Measurements from ENCODE around the gene PPP1R2C. TPM values are rescaled to one million over a fixed set of nuclear protein-coding genes. Genes with fewer than 3 reads are reported as not detected.

The PPP1R2C gene
- polyA plus RNA-seq, 1 donor from 2014 or later: not detected

DNA sequence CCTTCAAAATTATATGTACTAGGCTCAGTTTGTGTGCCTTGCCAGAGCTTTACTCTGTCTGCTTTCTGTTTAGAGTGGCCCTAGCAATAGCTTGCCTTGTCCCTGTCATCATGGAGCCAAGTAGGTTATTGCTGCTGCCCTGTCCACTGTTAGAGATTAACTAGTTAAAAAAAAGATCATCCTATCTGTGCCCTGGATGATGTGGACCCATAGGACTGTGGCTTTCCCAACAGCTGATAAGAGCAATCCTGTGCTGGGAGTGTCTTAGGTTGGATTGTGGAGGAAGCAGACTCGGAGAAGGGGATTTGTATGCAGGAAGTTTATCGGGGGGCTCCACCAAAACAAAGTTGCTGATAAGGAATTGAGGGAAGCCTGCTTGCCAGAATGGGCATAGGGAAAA, 23.8 kb downstream of the PPP1R2C start:
- H3K9me2 ChIP-seq (ENCODE audit: insufficient read depth, low read length): no peaks in the 10 kb centered on the region
- no peak overlapping the region for H2AFZ ChIP-seq (ENCODE audit: low read depth, low read length)
- no peak overlapping the region for H3K4me3 ChIP-seq (ENCODE audit: low read length)
- H3K9me3 ChIP-seq (ENCODE audit: low read length): no peaks in the 10 kb centered on the region
- H3K36me3 ChIP-seq (ENCODE audit: insufficient read depth, low read length): no peaks in the 10 kb centered on the region
- no peaks in the 10 kb centered on the region for H3K79me2 ChIP-seq (replicated peaks; ENCODE audit: insufficient read depth, low read length)
- H3K4me2 ChIP-seq (ENCODE audit: low read length): no peak overlapping the region
- H3K27ac ChIP-seq (ENCODE audit: low read length): no peak overlapping the region
- H4K20me1 ChIP-seq (ENCODE audit: insufficient read depth): no peaks in the 10 kb centered on the region
- H3K27me3 ChIP-seq (ENCODE audit: insufficient read depth, low read depth, low read length): no peaks in the 10 kb centered on the region
- TF ChIP-seq RAD21 (conservative IDR thresholded peaks at IDR 0.05) (no peak), EP300 (conservative IDR thresholded peaks at IDR 0.05; ENCODE audit: poor library complexity, severe bottlenecking) (no peak), EZH2 (IDR thresholded peaks at IDR 0.05; ENCODE audit: borderline replicate concordance, insufficient read depth, low read length, poor library complexity, severe bottlenecking) (no peak), REST (IDR thresholded peaks at IDR 0.05; ENCODE audit: borderline replicate concordance) (no peak), MXI1 (conservative IDR thresholded peaks at IDR 0.05; ENCODE audit: poor library complexity, severe bottlenecking) (no peak), POLR2AphosphoS5 (IDR thresholded peaks at IDR 0.05) (no peak), SMC3 (conservative IDR thresholded peaks at IDR 0.05; ENCODE audit: poor library complexity) (no peak), TAF1 (IDR thresholded peaks at IDR 0.05; ENCODE audit: low read depth) (no peak)
- TF ChIP-seq, protein P1, sequence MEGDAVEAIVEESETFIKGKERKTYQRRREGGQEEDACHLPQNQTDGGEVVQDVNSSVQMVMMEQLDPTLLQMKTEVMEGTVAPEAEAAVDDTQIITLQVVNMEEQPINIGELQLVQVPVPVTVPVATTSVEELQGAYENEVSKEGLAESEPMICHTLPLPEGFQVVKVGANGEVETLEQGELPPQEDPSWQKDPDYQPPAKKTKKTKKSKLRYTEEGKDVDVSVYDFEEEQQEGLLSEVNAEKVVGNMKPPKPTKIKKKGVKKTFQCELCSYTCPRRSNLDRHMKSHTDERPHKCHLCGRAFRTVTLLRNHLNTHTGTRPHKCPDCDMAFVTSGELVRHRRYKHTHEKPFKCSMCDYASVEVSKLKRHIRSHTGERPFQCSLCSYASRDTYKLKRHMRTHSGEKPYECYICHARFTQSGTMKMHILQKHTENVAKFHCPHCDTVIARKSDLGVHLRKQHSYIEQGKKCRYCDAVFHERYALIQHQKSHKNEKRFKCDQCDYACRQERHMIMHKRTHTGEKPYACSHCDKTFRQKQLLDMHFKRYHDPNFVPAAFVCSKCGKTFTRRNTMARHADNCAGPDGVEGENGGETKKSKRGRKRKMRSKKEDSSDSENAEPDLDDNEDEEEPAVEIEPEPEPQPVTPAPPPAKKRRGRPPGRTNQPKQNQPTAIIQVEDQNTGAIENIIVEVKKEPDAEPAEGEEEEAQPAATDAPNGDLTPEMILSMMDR (IDR thresholded peaks at IDR 0.05; ENCODE audit: poor library complexity, severe bottlenecking): no peak
- no peak overlapping the region for H3K9ac ChIP-seq (ENCODE audit: low read length)
- H3F3A ChIP-seq (ENCODE audit: insufficient read depth, low read length, poor library complexity, severe bottlenecking): no peaks in the 10 kb centered on the region

DNA sequence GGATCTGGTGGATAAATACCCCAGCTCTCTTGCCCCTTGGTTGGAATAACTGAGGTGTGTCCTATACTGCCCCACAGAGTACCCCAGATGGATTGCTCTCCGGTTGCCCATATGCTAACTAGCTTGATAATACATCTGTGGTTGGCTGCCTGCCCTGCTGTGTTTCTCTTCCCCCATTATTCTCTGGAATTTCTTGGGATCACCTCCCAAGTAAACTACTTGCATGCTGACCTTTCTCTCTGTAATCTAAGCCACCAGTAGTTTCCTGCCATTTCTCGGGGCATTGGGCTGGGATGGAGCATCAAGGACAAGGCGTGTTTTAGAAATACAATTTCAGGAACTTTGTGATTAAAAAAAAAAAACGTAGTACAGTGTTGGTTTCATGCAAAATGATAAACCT, 25.2 kb downstream of the PPP1R2C start:
- Histone ChIP-seq H3K9ac (ENCODE audit: low read length) (no peak overlapping the region), H3K9me3 (ENCODE audit: low read length) (no peaks in the 10 kb centered on the region), H3K27ac (ENCODE audit: low read length) (no peak overlapping the region), H3K79me2 (replicated peaks; ENCODE audit: insufficient read depth, low read length) (no peaks in the 10 kb centered on the region), H3K4me3 (ENCODE audit: low read length) (no peak overlapping the region), H3K4me2 (ENCODE audit: low read length) (no peak overlapping the region), H3K27me3 (ENCODE audit: insufficient read depth, low read depth, low read length) (no peaks in the 10 kb centered on the region), H3K9me2 (ENCODE audit: insufficient read depth, low read length) (no peaks in the 10 kb centered on the region), H3F3A (ENCODE audit: insufficient read depth, low read length, poor library complexity, severe bottlenecking) (no peaks in the 10 kb centered on the region), H2AFZ (ENCODE audit: low read depth, low read length) (no peak overlapping the region), H3K36me3 (ENCODE audit: insufficient read depth, low read length) (no peaks in the 10 kb centered on the region), H4K20me1 (ENCODE audit: insufficient read depth) (no peaks in the 10 kb centered on the region)
- TF ChIP-seq EP300 (conservative IDR thresholded peaks at IDR 0.05; ENCODE audit: poor library complexity, severe bottlenecking): no peak
- no peak for TF ChIP-seq POLR2AphosphoS5 (IDR thresholded peaks at IDR 0.05)

DNA sequence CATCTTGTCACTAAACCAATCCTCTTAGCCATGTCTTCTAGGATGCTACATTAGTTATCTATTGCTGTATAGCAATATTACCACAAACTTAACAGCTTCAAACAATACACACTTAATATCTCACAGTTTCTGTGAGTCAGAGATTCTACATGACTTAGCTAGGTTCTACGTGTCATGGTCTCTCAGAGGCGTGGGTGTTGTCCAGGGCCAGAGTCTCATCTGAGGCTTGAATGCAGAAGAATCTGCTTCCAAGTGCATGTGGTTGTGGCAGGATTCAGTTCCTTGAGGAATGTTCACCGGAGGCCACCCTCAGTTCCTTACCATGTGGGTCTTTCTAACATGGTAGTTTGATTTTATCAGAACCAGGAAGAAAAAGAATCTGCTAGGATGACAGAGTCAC, 26.4 kb downstream of the PPP1R2C start:
- Histone ChIP-seq H3F3A (ENCODE audit: insufficient read depth, low read length, poor library complexity, severe bottlenecking) (no peaks in the 10 kb centered on the region), H3K9me2 (ENCODE audit: insufficient read depth, low read length) (no peaks in the 10 kb centered on the region), H3K27me3 (ENCODE audit: insufficient read depth, low read depth, low read length) (no peaks in the 10 kb centered on the region), H3K9me3 (ENCODE audit: low read length) (no peaks in the 10 kb centered on the region), H3K4me3 (ENCODE audit: low read length) (no peak overlapping the region), H3K27ac (ENCODE audit: low read length) (no peak overlapping the region), H3K4me2 (ENCODE audit: low read length) (no peak overlapping the region), H2AFZ (ENCODE audit: low read depth, low read length) (no peak overlapping the region), H3K79me2 (replicated peaks; ENCODE audit: insufficient read depth, low read length) (no peaks in the 10 kb centered on the region), H3K9ac (ENCODE audit: low read length) (no peak overlapping the region), H3K36me3 (ENCODE audit: insufficient read depth, low read length) (no peaks in the 10 kb centered on the region), H4K20me1 (ENCODE audit: insufficient read depth) (no peaks in the 10 kb centered on the region)
- no peak for TF ChIP-seq SMC3 (conservative IDR thresholded peaks at IDR 0.05; ENCODE audit: poor library complexity)
- no peak for TF ChIP-seq RAD21 (conservative IDR thresholded peaks at IDR 0.05)
- TF ChIP-seq EP300 (conservative IDR thresholded peaks at IDR 0.05; ENCODE audit: poor library complexity, severe bottlenecking): no peak
- no peak for TF ChIP-seq TAF1 (IDR thresholded peaks at IDR 0.05; ENCODE audit: low read depth)
- TF ChIP-seq REST (IDR thresholded peaks at IDR 0.05; ENCODE audit: borderline replicate concordance): no peak
- TF ChIP-seq, protein P1 (IDR thresholded peaks at IDR 0.05; ENCODE audit: poor library complexity, severe bottlenecking): no peak
- no peak for TF ChIP-seq POLR2AphosphoS5 (IDR thresholded peaks at IDR 0.05)
- no peak for TF ChIP-seq EZH2 (IDR thresholded peaks at IDR 0.05; ENCODE audit: borderline replicate concordance, insufficient read depth, low read length, poor library complexity, severe bottlenecking)
- no peak for TF ChIP-seq MXI1 (conservative IDR thresholded peaks at IDR 0.05; ENCODE audit: poor library complexity, severe bottlenecking)
